KBM-7 (cell line): Measurements from ENCODE around the gene CHRNB4.
"Not testable (repeated sequence)": the region's sequence is repeated elsewhere in the genome, so short reads cannot be mapped to it uniquely, and the experiment has no call there.

Experiments
- DNase-seq: peaks from one replicate; pipeline ENCODE4 v3.0.0-alpha.2; 2015
- in situ Hi-C: fragments of 300-500 bp; cut with MboI; formaldehyde crosslinking; loops from 2 replicates; pipeline ENCODE4 v1.14.3; 2020; ENCODE audit warnings: low sequenced_read_pairs, low pct_unique_long_range_greater_than_20kb, mixed read lengths

The CHRNB4 gene

DNA sequence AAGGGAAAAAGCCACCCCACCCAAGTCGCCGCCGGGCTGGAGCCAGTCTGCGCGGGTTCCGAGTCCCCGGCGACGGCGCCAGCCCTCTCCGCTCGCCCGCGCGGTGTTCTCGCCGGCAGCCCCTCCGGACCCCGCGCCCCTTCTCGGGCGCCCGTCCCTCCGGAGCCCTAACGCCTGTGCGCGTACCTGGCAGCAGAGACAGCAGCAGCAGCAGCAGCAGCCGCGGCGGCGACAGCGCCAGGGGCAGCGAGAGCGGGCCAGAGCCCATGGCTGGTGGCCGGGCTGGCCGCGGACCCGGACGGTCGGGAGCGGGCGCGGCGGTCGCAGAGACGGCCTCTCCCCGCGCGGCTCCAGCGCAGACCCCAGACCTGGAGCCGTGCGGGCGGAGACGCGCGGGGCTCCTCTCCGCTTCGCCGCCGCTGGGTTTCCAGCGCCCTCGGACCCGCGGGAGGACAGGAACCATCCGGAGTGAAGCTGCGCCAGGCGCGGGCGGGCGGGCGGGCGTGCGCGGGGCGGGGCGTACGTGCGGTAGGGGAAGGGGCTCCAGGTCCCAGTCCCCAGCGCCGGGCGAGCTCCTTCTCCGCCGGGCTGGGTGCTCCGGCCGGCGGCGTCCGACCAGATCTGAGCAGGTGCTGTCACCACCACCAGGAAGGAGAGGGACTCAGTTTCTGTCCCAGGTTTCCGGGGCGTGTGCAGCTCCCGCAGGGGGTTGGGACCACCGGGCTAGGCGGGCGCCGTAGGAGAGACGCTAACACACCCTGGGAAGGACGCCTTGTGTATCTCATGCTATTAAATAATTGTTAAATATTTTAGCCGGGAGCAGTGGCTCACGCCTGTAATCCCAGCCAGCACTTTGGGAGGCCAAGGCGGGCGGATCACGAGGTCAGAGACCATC lies 20.2 kb downstream of the CHRNB4 start, which contains the start of gene CHRNA3:
Gene CHRNA3, minus strand, starts transcription at position 470 of the 895 bp plus-strand sequence. Its CDS starts 202 bp downstream, at position 268.
- DNase-seq = no peak
- in situ Hi-C loops = no loop called here

- peak; percentile 79 for DNase-seq
Observed at GRCh38 chr15:78620021-78620526, 20.9 kb downstream of the CHRNB4 start.

GRCh38 chr15:78619022-78619950 lies 21.7 kb downstream of the CHRNB4 start:
- in situ Hi-C loops = no loop called here
- no peak for DNase-seq

More at GRCh38 chr15:78620021-78620526, 20.9 kb downstream of the CHRNB4 start:
- in situ Hi-C loops = no loop called here

- peak; percentile 96 for DNase-seq
- in situ Hi-C loops = no loop called here
Observed at GRCh38 chr15:78618490-78618934, 22.5 kb downstream of the CHRNB4 start.

- in situ Hi-C loops = no loop called here
- no peak for DNase-seq
Observed at GRCh38 chr15:78618064-78618463, 22.9 kb downstream of the CHRNB4 start.

DNA sequence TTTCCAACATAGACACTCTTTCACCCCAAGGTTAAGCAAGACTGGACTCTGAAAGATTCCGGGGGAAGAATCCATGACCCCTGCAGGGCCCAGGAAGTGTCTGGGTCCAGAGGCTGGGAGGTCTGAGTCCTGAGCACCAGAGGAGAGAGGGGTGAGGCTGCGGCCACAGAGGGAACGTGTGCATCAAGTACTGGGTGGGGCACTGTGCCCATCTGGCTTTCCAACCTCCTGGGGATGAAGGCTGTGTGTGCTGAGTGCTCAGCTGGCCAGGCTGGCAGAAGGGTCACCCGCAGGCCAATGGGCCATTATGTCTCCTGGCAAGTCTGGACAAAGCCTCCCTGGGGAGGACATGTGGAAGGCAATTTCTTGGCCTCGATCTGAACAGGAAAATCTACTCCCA lies 23.5 kb downstream of the CHRNB4 start:
- DNase-seq = no peak
- in situ Hi-C loops = no loop called here

GRCh38 chr15:78617076-78617475 lies 23.9 kb downstream of the CHRNB4 start:
- in situ Hi-C loops = no loop called here
- DNase-seq = no peak

- in situ Hi-C loops = no loop called here
- no peak for DNase-seq
Observed at GRCh38 chr15:78616506-78616905, 24.5 kb downstream of the CHRNB4 start.

DNA sequence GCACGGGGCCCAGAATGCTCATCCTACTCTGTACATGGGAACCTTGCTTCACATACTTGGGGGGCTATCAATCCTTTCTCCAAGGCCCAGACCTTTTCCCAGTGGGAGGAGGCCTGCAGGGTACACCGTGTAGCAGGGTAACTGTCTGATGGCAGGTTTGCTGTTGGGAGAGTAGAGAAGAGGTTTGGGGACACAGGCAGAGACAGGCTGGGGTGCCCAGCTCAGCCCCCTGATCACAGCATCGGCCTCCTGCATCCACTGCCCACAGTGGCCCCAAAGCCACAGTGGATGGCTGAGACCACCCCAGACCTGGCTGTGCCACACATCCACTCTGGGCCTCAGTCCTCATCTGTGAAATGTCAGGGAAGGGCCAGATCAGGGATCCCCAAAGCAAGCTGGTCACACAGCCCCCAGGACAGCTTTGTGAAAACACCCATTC lies 25.8 kb downstream of the CHRNB4 start:
- in situ Hi-C loops = no loop called here

DNA sequence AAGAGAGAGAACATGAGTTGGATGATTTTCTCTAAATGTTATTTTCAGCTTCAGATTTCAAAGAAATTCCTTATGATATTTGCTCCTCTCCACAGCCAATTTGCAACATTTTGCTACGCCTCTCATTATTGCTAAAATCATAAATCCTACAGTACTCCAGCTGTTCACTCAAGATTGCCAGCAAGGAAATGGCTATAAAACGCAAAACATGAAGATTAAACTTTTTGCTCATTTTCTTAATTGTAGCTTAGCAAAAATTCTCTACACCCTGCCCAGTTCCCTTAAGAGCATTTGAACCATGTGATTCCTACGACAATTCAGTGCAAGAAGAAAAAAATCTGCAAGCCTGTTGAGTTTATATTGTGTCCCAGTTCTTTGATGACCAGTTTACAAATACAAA lies 27.0 kb downstream of the CHRNB4 start:
- in situ Hi-C loops = no loop called here

More for the DNA sequence above, 25.8 kb downstream of the CHRNB4 start:
- DNase-seq = no peak

DNA sequence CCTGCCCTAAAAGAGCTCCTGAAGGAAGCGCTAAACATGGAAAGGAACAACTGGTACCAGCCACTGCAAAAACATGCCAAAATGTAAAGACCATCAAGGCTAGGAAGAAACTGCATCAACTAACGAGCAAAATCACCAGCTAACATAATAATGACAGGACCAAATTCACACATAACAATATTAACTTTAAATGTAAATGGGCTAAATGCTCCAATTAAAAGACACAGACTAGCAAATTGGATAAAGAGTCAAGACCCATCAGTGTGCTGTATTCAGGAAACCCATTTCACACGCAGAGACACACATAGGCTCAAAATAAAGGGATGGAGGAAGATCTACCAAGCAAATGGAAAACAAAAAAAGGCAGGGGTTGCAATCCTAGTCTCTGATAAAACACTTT lies 31.5 kb downstream of the CHRNB4 start:
- in situ Hi-C loops, DNase-seq: not testable (repeated sequence)

More for the DNA sequence above, 27.0 kb downstream of the CHRNB4 start:
- no peak for DNase-seq

- no peak for DNase-seq
- in situ Hi-C loops = no loop called here
Observed at GRCh38 chr15:78605680-78606079, 35.3 kb downstream of the CHRNB4 start.

DNA sequence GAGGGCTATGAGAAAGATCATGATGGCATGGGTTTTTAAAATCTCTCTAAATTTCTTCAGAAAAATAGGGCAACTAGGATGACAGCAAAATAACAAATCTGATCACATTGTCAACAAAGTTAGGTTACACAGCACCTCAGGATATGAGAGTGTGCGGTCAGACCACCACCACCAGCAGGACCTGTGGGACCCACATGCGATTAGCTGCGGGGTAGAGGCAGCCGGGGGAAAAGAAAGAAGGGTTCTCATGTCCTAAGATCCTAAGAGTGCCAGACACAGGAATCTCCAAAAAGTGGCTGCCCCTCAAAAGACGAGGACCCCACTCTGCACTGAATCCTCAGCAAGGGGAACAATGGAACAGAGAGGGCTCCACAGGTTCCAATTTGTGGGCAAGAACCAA lies 35.8 kb downstream of the CHRNB4 start:
- in situ Hi-C loops = no loop called here
- DNase-seq = no peak

GRCh38 chr15:78604420-78604819 lies 36.6 kb downstream of the CHRNB4 start:
- no peak for DNase-seq
- in situ Hi-C loops = no loop called here

- DNase-seq = no peak
- in situ Hi-C loops = no loop called here
Observed at GRCh38 chr15:78603467-78603866, 37.5 kb downstream of the CHRNB4 start.

DNA sequence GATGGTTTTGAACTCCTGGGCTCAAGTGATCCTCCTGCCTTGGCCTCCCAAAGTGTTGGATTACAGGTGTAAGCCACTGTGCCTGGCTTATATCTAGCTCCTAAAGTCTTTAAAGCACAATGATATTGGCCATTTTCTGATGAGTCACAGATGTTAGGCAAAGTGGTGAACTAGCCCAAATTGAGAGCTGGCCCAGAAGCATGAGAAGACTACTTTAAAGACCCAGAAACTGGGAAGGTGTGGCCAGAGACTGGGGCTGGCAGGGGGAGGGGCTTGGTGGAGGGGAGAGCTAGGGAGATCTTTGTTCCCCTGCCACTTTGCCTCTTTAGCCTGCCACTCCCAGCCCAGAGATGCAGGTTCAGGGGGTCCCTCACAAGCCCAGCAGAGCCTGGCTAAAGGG lies 41.8 kb downstream of the CHRNB4 start:
- in situ Hi-C loops = no loop called here
- DNase-seq = no peak

DNA sequence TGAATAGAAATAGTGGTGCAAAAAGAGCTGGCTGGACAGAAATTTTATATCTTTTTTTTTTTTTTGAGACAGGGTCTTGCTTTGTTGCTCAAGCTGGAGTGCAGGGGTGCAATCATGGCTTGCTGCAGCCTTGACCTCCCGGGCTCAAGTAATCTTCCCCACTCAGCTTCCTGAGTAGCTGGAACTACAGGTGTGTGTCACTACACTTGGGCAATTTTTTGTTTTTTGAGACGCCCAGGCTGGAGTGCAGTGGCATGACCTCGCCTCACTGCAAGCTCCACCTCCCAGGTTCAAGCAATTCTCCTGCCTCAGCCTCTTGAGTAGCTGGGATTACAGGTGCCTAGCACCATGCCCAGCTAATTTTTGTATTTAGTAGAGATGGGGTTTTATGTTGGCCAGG lies 42.7 kb downstream of the CHRNB4 start:
- DNase-seq = no peak
- in situ Hi-C loops = no loop called here

- in situ Hi-C loops = no loop called here
- DNase-seq = no peak
Observed at GRCh38 chr15:78597583-78597982, 43.4 kb downstream of the CHRNB4 start.

DNA sequence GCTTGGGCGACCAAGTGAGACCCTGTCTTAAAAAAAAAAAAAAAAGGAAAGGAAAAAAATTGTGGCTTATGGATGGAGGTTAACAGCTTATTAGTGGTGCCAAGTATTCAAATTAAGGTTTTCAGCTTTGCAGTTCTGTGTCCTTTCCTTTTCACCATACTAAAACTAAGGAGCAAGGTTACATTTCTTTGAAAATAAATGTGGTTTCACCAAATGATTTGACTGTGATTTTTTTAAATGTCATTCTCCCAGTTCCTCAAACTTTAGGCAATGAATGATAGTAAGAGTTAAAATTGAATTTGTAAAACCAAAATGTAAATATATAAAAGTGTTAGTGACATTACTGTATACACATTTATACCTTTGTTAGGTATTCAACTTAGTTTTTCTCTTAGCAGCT lies 66.1 kb downstream of the CHRNB4 start:
- in situ Hi-C loops = no loop called here
- no peak for DNase-seq
